Dendritic cell treated with granulocyte-macrophage colony-stimulating factor and Interleukin-4, amounts not matched to agents 40 ng/mL and 50 ng/mL, for 4 days (primary cell): Measurements from ENCODE around the gene ISG15.
A peak's percentile ranks its signal among the peaks of the same experiment; 100 is the strongest.
"Not testable (repeated sequence)": the region's sequence is repeated elsewhere in the genome, so short reads cannot be mapped to it uniquely, and the experiment has no call there.

Experiments used
- H3K27ac Mint-ChIP-seq: one replicate; pipeline ENCODE4 v1.8.0; 2022; ENCODE audit warnings: mild to moderate bottlenecking, mixed read lengths
- H3K27me3 Mint-ChIP-seq: one replicate; pipeline ENCODE4 v1.8.0; 2022; ENCODE audit warnings: mild to moderate bottlenecking, mixed read lengths
- H3K36me3 Mint-ChIP-seq: one replicate; pipeline ENCODE4 v1.8.0; 2022; ENCODE audit warnings: low read depth, mixed read lengths
- H3K4me1 Mint-ChIP-seq: one replicate; pipeline ENCODE4 v1.8.0; 2022; ENCODE audit warnings: low read depth, mixed read lengths
- H3K4me3 Mint-ChIP-seq: one replicate; pipeline ENCODE4 v1.8.0; 2022; ENCODE audit warnings: mild to moderate bottlenecking, moderate library complexity, mixed read lengths
- H3K9me3 Mint-ChIP-seq: one replicate; pipeline ENCODE4 v1.8.0; 2022; ENCODE audit warnings: mixed read lengths
- intact Hi-C: fragments of 100-400 bp; cut with micrococcal nuclease; formaldehyde crosslinking; loops from one replicate; pipeline ENCODE4 v1.15.0; 2022

ISG15 gene

GRCh38 chr1:1052003-1052840 is 38.9 kb downstream of the ISG15 start:
- no peaks in the 10 kb centered on the region for H3K9me3 Mint-ChIP-seq
- intact Hi-C loops, result no loop called here
- peaks cover 74% of the 10 kb centered on the region for H3K36me3 Mint-ChIP-seq
- peaks cover 13% of the 10 kb centered on the region for H3K27me3 Mint-ChIP-seq
- no peaks in the 10 kb centered on the region for H3K4me1 Mint-ChIP-seq
- H3K27ac Mint-ChIP-seq, result no peak overlapping the region
- no peak overlapping the region for H3K4me3 Mint-ChIP-seq

GRCh38 chr1:1053022-1053421 is 39.7 kb downstream of the ISG15 start:
- H3K9me3 Mint-ChIP-seq, result no peaks in the 10 kb centered on the region
- H3K36me3 Mint-ChIP-seq, result peaks cover 66% of the 10 kb centered on the region
- no peak overlapping the region for H3K27ac Mint-ChIP-seq
- no peak overlapping the region for H3K4me3 Mint-ChIP-seq
- H3K27me3 Mint-ChIP-seq, result peaks cover 20% of the 10 kb centered on the region
- H3K4me1 Mint-ChIP-seq, result peaks cover 2% of the 10 kb centered on the region
- intact Hi-C loops, result no loop called here

DNA sequence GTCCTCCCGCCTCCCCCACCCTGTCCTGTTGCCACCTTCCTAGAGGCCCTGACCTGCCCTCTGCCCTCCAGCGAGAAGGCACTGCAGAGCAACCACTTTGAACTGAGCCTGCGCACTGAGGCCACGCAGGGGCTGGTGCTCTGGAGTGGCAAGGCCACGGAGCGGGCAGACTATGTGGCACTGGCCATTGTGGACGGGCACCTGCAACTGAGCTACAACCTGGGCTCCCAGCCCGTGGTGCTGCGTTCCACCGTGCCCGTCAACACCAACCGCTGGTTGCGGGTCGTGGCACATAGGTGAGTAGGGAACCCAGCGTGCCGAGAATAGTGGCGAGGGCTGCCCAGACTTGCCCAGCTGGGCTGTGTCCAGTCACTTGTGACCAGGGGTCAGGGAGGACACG is 40.4 kb downstream of the ISG15 start:
- Mint-ChIP-seq H3K9me3 (no peaks in the 10 kb centered on the region), H3K27ac (no peak overlapping the region), H3K27me3 (peaks cover 26% of the 10 kb centered on the region), H3K36me3 (peaks cover 60% of the 10 kb centered on the region), H3K4me1 (peaks cover 9% of the 10 kb centered on the region), H3K4me3 (no peak overlapping the region)
- intact Hi-C loops, result no loop called here

GRCh38 chr1:1054099-1054700 is 40.9 kb downstream of the ISG15 start:
- Mint-ChIP-seq H3K27ac (no peak overlapping the region), H3K4me3 (no peak overlapping the region), H3K4me1 (peaks cover 14% of the 10 kb centered on the region), H3K9me3 (no peaks in the 10 kb centered on the region), H3K27me3 (peaks cover 30% of the 10 kb centered on the region), H3K36me3 (peaks cover 57% of the 10 kb centered on the region)
- intact Hi-C loops, result no loop called here

GRCh38 chr1:1054971-1055370 is 41.7 kb downstream of the ISG15 start:
- intact Hi-C loops, result no loop called here
- Mint-ChIP-seq H3K36me3 (peaks cover 53% of the 10 kb centered on the region), H3K4me1 (peaks cover 16% of the 10 kb centered on the region), H3K4me3 (no peak overlapping the region), H3K27ac (no peak overlapping the region), H3K27me3 (peaks cover 33% of the 10 kb centered on the region), H3K9me3 (no peaks in the 10 kb centered on the region)

DNA sequence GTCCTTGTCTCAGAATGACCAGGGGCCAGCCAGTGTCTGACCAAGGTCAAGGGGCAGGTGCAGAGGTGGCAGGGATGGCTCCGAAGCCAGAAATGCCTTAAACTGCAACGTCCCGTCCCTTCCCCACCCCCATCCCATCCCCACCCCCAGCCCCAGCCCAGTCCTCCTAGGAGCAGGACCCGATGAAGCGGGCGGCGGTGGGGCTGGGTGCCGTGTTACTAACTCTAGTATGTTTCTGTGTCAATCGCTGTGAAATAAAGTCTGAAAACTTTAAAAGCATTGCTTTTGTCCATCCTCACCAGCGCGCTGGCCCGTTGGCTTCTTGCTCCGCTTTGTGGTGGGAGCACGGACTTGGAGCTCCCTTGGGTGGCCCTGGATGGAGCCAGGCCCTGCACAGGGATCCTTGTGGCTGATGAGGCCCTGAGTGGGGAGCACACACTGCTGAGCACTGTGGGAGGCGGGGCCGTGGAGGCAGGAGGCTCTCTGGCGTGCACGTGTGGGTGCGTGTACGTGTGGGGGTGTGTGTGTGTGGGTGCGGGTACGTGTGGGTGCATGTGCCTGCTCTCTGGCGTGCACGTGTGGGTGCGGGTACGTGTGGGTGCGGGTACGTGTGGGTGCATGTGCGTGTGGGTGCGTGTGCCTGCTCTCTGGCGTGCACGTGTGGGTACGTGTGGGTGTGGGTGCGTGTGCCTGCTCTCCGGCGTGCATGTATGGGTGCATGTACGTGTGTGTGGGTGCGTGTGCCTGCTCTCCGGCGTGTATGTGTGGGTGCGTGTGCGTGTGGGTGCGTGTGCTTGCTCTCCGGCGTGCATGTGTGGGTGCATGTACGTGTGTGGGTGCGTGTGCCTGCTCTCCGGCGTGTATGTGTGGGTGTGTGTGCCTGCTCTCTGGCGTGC is 42.8 kb downstream of the ISG15 start:
- Mint-ChIP-seq H3K9me3 (no peaks in the 10 kb centered on the region), H3K36me3 (peaks cover 41% of the 10 kb centered on the region), H3K4me3 (no peak overlapping the region), H3K4me1 (peaks cover 27% of the 10 kb centered on the region), H3K27ac (no peak overlapping the region), H3K27me3 (peaks cover 42% of the 10 kb centered on the region)
- intact Hi-C loops, result no loop called here

DNA sequence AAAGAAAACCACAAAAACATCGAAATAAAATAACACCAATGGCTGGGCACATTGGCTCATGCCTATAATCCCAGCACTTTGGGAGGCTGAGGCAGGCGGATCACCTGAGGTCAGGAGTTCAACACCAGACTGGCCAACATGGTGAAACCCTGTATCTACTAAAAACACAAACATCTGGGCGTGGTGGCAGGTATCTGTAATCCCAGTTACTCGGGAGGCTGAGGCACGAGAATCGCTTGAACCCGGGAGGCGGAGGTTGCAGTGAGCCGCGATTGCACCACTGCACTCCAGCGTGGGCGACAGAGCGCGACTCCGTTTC is 44.4 kb downstream of the ISG15 start:
- H3K27ac Mint-ChIP-seq, H3K9me3 Mint-ChIP-seq, H3K4me3 Mint-ChIP-seq, intact Hi-C loops: not testable (repeated sequence)
- Mint-ChIP-seq H3K4me1 (peaks cover 36% of the 10 kb centered on the region), H3K27me3 (peaks cover 57% of the 10 kb centered on the region), H3K36me3 (peaks cover 27% of the 10 kb centered on the region)

DNA sequence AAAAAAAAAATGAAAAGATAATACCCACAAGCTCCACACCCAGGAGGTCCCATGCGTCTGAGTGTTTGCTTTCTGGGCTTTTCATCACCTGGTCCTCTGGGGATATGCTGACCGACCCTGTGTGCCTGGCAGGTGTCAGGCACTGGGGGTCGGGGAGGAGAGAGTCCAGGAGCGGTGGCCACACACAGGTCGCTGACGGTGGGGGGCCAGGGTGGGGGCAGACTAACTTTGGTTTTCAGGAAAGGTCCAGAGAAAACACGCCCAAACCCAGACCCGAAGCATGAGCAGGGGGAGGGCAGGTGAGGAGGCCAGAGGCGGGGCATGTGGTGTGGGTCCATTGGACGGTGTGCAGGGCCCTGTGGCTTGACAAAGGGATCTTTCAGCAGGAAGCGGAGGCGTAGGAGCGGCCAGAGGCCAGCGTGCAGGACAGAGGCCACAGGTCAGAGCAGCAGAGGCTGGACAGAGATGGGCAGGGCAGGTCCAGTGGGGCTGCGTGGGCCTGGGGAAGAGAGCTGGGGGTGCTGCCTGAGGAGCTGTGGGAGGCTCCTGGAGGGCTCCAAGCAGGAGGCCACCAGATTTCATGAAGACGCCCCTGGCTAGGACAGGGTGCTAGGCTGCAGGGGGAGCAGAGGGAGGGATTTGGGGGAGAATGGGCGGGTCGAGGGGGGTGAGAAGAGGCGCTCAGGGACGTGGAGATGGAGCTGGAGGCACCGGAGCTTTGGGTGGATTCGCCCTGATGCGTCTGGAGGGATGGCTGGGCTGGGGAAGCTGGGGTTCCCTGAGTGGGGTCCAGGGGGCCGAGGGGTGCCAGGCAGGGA is 45.0 kb downstream of the ISG15 start:
- Mint-ChIP-seq H3K36me3 (peaks cover 21% of the 10 kb centered on the region), H3K27ac (no peak overlapping the region), H3K9me3 (no peaks in the 10 kb centered on the region), H3K27me3 (peaks cover 63% of the 10 kb centered on the region), H3K4me1 (peaks cover 42% of the 10 kb centered on the region), H3K4me3 (peak overlapping the region; percentile 70)
- intact Hi-C loops, result no loop called here

DNA sequence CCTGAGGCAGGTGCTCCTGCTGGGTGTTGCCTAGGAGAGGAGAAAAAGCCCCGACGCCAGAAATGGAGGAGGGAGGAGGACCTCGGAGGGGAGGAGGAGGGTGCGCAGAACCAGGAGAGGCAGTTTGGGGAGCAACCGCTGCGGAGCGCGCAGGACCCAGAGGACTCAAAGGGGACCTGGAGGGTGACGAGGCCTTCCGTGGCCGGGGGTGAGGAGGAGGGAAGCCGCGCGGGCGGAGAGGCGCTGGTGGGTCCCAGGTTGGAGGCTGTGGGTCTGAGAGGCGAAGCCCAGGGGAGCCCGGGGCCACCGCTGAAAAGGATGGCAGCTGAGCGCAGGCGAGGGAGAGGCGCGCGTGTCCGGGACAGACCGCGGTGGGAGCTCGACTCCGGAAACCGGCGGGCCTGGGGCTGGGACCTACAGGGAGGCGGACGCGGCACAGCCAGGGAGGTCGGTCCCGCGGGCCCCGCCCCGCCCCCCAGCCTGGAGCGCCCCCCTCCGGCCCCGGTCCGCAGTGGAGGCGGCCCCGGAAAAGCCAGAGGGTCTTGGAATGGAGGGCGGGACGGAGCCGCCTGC is 45.7 kb downstream of the ISG15 start:
- no peak overlapping the region for H3K27ac Mint-ChIP-seq
- peak overlapping the region; percentile 70 for H3K4me3 Mint-ChIP-seq
- peaks cover 70% of the 10 kb centered on the region for H3K27me3 Mint-ChIP-seq
- peaks cover 49% of the 10 kb centered on the region for H3K4me1 Mint-ChIP-seq
- H3K36me3 Mint-ChIP-seq, result peaks cover 14% of the 10 kb centered on the region
- no peaks in the 10 kb centered on the region for H3K9me3 Mint-ChIP-seq
- intact Hi-C loops, result no loop called here

- peaks cover 75% of the 10 kb centered on the region for H3K27me3 Mint-ChIP-seq
- no peaks in the 10 kb centered on the region for H3K9me3 Mint-ChIP-seq
- no peak overlapping the region for H3K27ac Mint-ChIP-seq
These were observed 46.4 kb downstream of the ISG15 start for GRCh38 chr1:1059494-1060280.

DNA sequence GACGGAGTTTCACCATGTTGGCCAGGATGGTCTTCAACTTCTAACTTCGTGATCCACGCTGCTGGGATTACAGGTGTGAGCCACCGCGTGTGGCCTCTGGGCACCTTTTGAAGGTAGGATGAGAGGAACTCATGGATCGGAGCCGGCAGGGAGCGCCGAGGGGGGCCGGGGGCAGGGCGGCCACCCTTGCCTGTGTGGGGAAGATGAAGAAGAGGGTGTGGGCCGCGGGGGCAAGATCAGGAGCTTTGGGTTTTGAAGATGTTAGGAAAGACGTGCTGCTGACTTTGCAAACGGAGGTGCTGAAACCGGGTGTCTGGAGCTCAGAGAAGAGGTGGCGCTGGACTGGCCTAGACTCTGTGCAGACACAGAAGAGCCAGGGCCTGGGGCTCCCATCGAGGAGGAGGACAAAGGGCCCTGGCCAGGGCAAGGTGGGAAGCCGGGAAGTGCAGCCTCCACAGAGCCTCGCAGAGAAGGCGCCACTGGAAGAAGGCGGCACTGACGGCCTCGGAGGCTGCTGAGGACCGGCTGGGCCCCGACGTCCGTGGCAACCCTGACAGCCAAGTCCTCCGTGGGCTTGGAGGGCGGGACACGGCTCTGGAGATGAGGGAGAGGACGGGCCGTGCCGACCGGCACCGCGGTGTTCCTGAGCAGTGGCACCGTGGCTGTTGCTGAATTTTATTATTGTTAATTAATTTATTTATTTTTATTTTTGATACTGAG is 47.1 kb downstream of the ISG15 start:
- peaks cover 2% of the 10 kb centered on the region for H3K36me3 Mint-ChIP-seq
- no peaks in the 10 kb centered on the region for H3K9me3 Mint-ChIP-seq
- H3K4me3 Mint-ChIP-seq, result peak overlapping the region; percentile 54
- peaks cover 78% of the 10 kb centered on the region for H3K27me3 Mint-ChIP-seq
- intact Hi-C loops, result no loop called here
- H3K4me1 Mint-ChIP-seq, result peaks cover 58% of the 10 kb centered on the region
- H3K27ac Mint-ChIP-seq, result no peak overlapping the region

More at GRCh38 chr1:1059494-1060280, 46.4 kb downstream of the ISG15 start:
- peak overlapping the region; percentile 70 for H3K4me3 Mint-ChIP-seq
- peaks cover 9% of the 10 kb centered on the region for H3K36me3 Mint-ChIP-seq
- peaks cover 54% of the 10 kb centered on the region for H3K4me1 Mint-ChIP-seq
- intact Hi-C loops, result no loop called here

GRCh38 chr1:1061682-1062345 is 48.5 kb downstream of the ISG15 start:
- no peaks in the 10 kb centered on the region for H3K36me3 Mint-ChIP-seq
- H3K27ac Mint-ChIP-seq, result no peak overlapping the region
- no peaks in the 10 kb centered on the region for H3K9me3 Mint-ChIP-seq
- peaks cover 72% of the 10 kb centered on the region for H3K27me3 Mint-ChIP-seq
- peaks cover 64% of the 10 kb centered on the region for H3K4me1 Mint-ChIP-seq
- peak overlapping the region; percentile 17 for H3K4me3 Mint-ChIP-seq
- intact Hi-C loops, result no loop called here
